Panc1 (cell line): ENCODE results near the gene TOR2A. TPM values are rescaled to one million over a fixed set of nuclear protein-coding genes. Genes with fewer than 3 reads are reported as not detected.

Experiments used
- ATAC-seq: fragments of 200-7000 bp; cut with Tn5 transposase; 2 replicates; pipeline ENCODE4 v1.9.1; 2020; ENCODE audit warnings: mild to moderate bottlenecking, moderate library complexity
- BruUV-seq: library from RNA; stranded (reverse); fragments of 400-500 nt; replicated peaks from 2 replicates; lab custom pipeline; 2021; lab: Mats Ljungman, UMichigan
- CTCF ChIA-PET: fragments of 300-600 bp; sonication (Branson Sonifier 250); formaldehyde crosslinking; loops from one replicate; lab custom pipeline; 2022; ENCODE audit warnings: antibody characterized with exemption; lab: Charles Lee
- POLR2A ChIA-PET: fragments of 300-600 bp; sonication (Branson Sonifier 250); formaldehyde crosslinking; loops from one replicate; lab custom pipeline; 2022; ENCODE audit warnings: antibody characterized with exemption; lab: Charles Lee
- DNase-seq: peaks from one replicate; pipeline ENCODE4 v3.0.0-alpha.2; 2010; ENCODE audit warnings: low read depth, low spot score
- H3K27ac ChIP-seq: 2 replicates; pipeline ENCODE4 v1.5.1; 2011; ENCODE audit warnings: mild to moderate bottlenecking, low read length, inconsistent platforms
- H3K27me3 ChIP-seq: fragments of 200-500 bp; sonication (Bioruptor generic); 2 replicates; pipeline ENCODE4 v1.6.0; 2014; ENCODE audit warnings: low read length, inconsistent platforms; ENCODE audit not compliant: control insufficient read depth, insufficient read depth
- H3K36me3 ChIP-seq: fragments of 200-500 bp; sonication (Bioruptor generic); 2 replicates; pipeline ENCODE4 v1.5.1; 2014; ENCODE audit warnings: inconsistent platforms, mild to moderate bottlenecking, low read length, moderate library complexity; ENCODE audit not compliant: control insufficient read depth, insufficient read depth
- H3K4me1 ChIP-seq: 2 replicates; pipeline ENCODE4 v1.5.1; 2011; ENCODE audit warnings: inconsistent platforms, mild to moderate bottlenecking, low read length, moderate library complexity; ENCODE audit not compliant: control insufficient read depth, insufficient read depth
- H3K4me3 ChIP-seq, 2 experiments: 2 replicates each; pipeline ENCODE4 v1.5.1; 2011 to 2012; ENCODE audit warnings: low read depth in 2 of 2, low read length in 2 of 2, mild to moderate bottlenecking in 2 of 2, inconsistent platforms in 1 of 2, moderate library complexity in 1 of 2
- H3K9me3 ChIP-seq: fragments of 200-500 bp; sonication (Bioruptor generic); 2 replicates; pipeline ENCODE4 v1.5.1; 2014; ENCODE audit warnings: low read depth, mild to moderate bottlenecking, inconsistent platforms, low read length, moderate library complexity; ENCODE audit not compliant: control insufficient read depth, insufficient read depth
- POLR2AphosphoS5 ChIP-seq: IDR thresholded peaks from 2 replicates; pipeline ENCODE4 v1.6.1; 2012; ENCODE audit warnings: mild to moderate bottlenecking, low read depth, low read length, moderate library complexity
- REST ChIP-seq, 2 experiments: IDR thresholded peaks; 2 replicates each; pipeline ENCODE4 v1.6.1; 2011 to 2012; ENCODE audit warnings: low read depth in 2 of 2, control low read depth in 1 of 2, low read length in 1 of 2, mild to moderate bottlenecking in 1 of 2, moderate library complexity in 1 of 2; ENCODE audit not compliant: insufficient read depth in 1 of 2
- SIN3A ChIP-seq: IDR thresholded peaks from 2 replicates; pipeline ENCODE4 v1.6.1; 2012; ENCODE audit warnings: low read depth, mild to moderate bottlenecking, low read length, moderate library complexity, borderline replicate concordance; ENCODE audit not compliant: insufficient read depth
- TCF7L2 ChIP-seq: IDR thresholded peaks from 2 replicates; pipeline ENCODE4 v1.6.1; 2011; ENCODE audit warnings: mild to moderate bottlenecking, low read depth, low read length, inconsistent platforms
- in situ Hi-C: cut with HindIII; loops from 2 replicates; pipeline ENCODE4 v1.10.0; 2016; ENCODE audit warnings: low sequenced_read_pairs, low pct_unique_long_range_greater_than_20kb
- intact Hi-C: fragments of 100-400 bp; cut with micrococcal nuclease; formaldehyde crosslinking; loops from one replicate; pipeline ENCODE4 v1.10.0; 2022; ENCODE audit not compliant: unreplicated experiment
- total RNA-seq: library from RNA; stranded (reverse); gene quantifications from one replicate; pipeline ENCODE4 v1.2.1, GENCODE V29; 2021; ENCODE audit not compliant: unreplicated experiment
- TF ChIP-seq, protein P1 (sequence below): fragments of 450-650 bp; IDR thresholded peaks from 2 replicates; pipeline ENCODE4 v1.5.1; 2017; ENCODE audit warnings: mild to moderate bottlenecking

Gene TOR2A
- total RNA-seq, 1 experiment from 2014 or later, result 8.2 TPM

- Histone ChIP-seq H3K9me3 (no peaks in the 10 kb centered on the region), H3K4me1 (no peaks in the 10 kb centered on the region; the same call in 1 of the 2 replicates), H3K27me3 (no peaks in the 10 kb centered on the region), H3K4me3 (no peak overlapping the region), H3K27ac (no peak overlapping the region), H3K36me3 (no peaks in the 10 kb centered on the region)
- BruUV-seq, result no TSS peak
- intact Hi-C loops, result no loop called here
- CTCF ChIA-PET, result no interaction called here
- DNase-seq (no peak), ATAC-seq (no peak)
- in situ Hi-C loops, result no loop called here
- TF ChIP-seq REST (IDR thresholded peaks at IDR 0.05; ENCODE audit: insufficient read depth in 1 of 2, low read depth in 2 of 2, low read length in 1 of 2) (no peak), TCF7L2 (no peak), POLR2AphosphoS5 (no peak)
- TF ChIP-seq, protein P1, sequence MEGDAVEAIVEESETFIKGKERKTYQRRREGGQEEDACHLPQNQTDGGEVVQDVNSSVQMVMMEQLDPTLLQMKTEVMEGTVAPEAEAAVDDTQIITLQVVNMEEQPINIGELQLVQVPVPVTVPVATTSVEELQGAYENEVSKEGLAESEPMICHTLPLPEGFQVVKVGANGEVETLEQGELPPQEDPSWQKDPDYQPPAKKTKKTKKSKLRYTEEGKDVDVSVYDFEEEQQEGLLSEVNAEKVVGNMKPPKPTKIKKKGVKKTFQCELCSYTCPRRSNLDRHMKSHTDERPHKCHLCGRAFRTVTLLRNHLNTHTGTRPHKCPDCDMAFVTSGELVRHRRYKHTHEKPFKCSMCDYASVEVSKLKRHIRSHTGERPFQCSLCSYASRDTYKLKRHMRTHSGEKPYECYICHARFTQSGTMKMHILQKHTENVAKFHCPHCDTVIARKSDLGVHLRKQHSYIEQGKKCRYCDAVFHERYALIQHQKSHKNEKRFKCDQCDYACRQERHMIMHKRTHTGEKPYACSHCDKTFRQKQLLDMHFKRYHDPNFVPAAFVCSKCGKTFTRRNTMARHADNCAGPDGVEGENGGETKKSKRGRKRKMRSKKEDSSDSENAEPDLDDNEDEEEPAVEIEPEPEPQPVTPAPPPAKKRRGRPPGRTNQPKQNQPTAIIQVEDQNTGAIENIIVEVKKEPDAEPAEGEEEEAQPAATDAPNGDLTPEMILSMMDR, result no peak
- POLR2A ChIA-PET, result no interaction called here
Observed at GRCh38 chr9:127776195-127776923, 41.3 kb upstream of the TOR2A start.

- Histone ChIP-seq H3K27ac (no peak overlapping the region), H3K9me3 (no peaks in the 10 kb centered on the region), H3K36me3 (no peaks in the 10 kb centered on the region), H3K27me3 (no peaks in the 10 kb centered on the region), H3K4me3 (no peak overlapping the region), H3K4me1 (no peaks in the 10 kb centered on the region)
- DNase-seq (no peak), ATAC-seq (no peak)
- in situ Hi-C loops (no loop called here), intact Hi-C loops (no loop called here)
- ChIA-PET CTCF (interaction anchor here (0.8 kb wide), 1 partner anchor 39 kb away, joined by 3 read pairs; the partner anchor contains the start of gene TOR2A), POLR2A (no interaction called here)
- TF ChIP-seq POLR2AphosphoS5 (no peak), REST (IDR thresholded peaks at IDR 0.05; ENCODE audit: insufficient read depth in 1 of 2, low read depth in 2 of 2, low read length in 1 of 2) (no peak), SIN3A (no peak), TCF7L2 (no peak)
- TF ChIP-seq, protein P1, result no peak
- BruUV-seq, result no TSS peak
Observed at GRCh38 chr9:127773981-127774380, 38.9 kb upstream of the TOR2A start.
